HG03378 (cell line): Measurements from ENCODE around the gene DPH2.
A peak's percentile ranks its signal among the peaks of the same experiment; 100 is the strongest.

ENCODE experiments used
- ATAC-seq: cut with Tn5 transposase; IDR thresholded peaks from one replicate; pipeline ENCODE4 v1.9.1; 2021; ENCODE audit warnings: mild to moderate bottlenecking, moderate library complexity; ENCODE audit not compliant: unreplicated experiment

The DPH2 gene

DNA sequence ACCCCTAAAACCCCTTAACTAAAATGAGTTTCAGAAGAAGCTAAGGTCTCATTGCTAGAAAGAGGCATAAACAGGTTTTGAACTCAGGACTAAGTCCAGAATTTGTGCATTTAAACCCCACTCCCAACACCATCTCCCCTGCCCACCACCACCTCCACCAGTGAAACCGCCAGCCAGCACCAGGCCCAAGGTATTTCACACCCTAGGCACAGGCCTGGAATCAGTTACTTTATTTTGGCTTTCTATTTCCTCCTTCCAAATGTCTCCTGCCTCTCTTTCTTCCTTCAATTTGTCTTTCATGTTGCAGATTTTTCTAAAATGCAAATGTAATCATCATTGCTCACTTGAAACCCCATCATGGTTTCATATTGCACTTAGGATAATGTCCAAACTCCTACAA, 24.9 kb upstream of the DPH2 start:
- no peak for ATAC-seq

DNA sequence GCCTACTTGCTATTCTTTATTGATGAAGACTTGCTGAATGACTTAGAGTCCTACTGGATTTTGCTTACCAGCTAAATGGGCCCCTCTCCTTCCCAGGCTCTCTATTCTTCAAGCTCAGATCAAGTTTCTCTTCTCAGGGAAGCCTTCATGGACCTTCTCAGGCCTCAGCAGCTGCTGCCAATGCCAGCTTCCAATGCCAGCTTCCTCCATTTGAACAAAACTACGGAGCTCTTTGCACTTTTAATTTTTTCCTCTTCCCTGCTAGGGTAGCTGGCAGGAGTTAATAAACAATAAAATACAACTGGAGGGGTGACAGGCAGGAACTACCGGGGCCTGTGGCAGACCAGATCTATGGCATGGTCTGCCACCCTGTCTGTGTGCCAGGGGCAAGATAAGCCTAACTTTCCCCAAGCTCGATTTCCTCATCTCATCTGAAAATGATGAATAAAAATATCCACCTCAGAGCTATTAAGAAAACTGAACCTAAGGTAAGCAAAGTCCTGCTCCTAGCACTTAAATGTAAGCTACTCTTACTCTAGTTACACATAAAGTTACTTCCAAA, 24.1 kb upstream of the DPH2 start:
- ATAC-seq, result no peak

DNA sequence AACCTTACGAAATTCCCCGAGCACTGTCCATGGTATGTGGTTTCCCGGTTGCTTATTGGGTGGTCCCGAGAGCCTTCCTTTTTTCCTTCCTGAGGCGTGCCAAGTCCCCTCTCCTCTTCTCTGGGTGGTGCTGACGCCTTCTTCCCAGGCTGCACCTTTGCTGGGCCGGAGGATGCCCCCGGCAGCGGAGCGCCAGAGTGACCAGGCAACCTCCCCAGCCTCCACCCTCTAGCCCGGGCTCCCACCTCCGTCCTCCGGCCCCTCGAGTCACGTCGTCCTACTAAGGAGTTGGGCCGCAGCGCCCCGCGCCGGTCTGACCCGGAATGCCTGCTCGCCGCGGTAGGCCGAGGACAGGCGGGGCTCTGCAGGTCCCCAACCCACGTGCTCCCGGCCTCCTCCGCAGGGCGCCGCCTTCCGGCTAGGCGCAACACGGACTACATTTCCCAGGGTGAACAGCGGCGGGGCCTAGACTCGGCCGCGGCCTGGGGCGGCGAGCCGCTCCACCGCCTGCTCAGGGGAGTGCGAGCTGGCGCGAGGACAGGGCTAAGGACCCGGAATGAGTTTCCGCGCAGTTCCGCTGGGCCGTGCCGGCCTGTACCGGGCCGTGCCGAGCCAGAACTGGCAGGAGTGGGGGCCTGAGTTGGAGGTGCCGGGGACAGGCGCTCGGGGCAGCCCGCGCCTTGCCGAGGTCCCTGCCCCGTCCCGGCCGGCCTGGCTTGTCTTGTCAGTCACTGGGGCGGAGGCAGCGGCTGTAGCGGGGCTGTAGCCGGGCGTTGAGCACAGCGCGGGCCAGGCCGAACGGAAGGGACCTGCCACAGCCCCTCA, 23.4 kb upstream of the DPH2 start, which contains the start of gene IPO13:
Gene IPO13, plus strand, starts transcription at position 715 of the 825 bp plus-strand sequence. CDS start 651 bp downstream, outside the sequence.
- ATAC-seq, result peak; percentile 82

DNA sequence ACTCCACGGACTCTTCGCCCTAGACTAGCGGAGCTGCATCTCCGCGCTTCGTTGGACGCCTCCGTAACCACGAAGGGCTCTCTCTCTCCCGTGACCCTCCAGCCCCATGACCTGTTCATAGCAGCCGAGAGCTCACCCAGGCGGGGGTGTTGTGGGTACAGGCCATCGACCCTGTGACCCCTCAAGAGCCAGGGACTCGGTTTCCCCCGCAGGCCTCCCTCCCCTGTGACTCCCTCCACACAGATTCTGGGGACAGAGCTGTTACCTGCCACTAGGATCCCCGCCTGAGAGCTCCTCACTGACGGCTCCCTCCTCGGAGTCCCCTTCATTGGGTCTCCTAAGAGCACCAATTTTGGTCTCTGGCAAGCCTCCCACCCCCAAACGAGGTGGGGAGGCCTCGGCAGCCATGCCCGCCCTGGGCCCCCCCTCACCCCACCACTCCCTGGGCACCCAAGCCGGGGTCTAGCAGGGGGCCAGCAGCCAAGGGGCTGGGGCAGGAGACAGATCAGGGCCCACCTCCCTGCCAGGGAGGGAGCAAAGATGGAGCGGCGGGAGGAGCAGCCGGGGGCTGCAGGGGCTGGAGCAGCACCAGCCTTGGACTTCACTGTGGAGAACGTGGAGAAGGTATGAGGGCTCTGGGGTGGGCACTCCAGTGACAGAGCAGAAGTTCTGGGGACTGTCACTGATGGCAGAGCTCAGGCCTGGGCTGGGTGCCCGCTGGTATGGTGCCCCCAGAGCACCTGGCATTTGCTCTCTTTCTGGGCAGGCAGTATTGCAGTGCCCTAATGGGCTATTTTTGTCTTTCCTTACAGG, 22.5 kb upstream of the DPH2 start:
- ATAC-seq, result peak; percentile 5

DNA sequence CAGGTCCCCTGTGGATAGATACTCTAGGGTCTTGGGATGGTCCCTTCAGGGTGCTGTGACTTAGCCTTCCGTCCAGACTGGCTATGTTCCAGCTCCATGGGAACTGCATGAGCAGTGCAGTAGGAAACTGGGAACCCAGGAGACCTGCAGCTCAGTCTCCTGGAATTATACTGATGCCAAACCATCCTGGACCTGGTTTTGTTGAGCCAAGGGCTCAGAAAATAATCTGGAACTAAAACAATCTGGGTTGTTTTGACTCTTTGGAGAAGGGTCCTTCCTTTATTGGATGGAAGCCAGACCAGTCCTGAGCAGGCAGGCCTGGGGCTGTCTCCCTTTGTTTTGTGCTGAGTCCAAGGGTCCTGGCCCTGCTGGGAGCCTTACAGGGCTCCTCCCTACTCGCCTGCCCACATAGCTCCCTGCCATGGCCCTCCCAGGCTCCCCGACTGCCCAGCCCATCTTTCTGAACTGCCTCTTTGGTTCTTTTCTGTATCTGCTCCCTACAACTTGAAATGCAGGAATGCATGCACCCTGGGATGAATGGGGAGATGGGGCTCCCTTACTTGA, 21.9 kb upstream of the DPH2 start:
- no peak for ATAC-seq

DNA sequence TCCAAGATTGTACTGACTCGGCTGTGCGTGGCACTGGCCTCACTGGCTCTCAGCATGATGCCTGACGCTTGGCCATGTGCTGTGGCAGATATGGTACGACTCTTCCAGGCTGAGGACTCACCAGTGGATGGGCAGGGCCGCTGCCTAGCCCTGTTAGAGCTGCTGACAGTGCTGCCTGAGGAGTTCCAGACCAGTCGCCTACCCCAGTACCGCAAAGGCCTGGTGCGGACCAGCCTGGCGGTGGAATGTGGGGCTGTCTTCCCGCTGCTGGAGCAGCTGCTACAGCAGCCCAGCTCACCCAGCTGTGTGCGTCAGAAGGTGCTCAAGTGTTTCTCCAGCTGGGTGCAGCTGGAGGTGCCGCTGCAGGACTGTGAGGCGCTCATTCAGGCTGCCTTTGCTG, 20.1 kb upstream of the DPH2 start:
- ATAC-seq, result no peak

DNA sequence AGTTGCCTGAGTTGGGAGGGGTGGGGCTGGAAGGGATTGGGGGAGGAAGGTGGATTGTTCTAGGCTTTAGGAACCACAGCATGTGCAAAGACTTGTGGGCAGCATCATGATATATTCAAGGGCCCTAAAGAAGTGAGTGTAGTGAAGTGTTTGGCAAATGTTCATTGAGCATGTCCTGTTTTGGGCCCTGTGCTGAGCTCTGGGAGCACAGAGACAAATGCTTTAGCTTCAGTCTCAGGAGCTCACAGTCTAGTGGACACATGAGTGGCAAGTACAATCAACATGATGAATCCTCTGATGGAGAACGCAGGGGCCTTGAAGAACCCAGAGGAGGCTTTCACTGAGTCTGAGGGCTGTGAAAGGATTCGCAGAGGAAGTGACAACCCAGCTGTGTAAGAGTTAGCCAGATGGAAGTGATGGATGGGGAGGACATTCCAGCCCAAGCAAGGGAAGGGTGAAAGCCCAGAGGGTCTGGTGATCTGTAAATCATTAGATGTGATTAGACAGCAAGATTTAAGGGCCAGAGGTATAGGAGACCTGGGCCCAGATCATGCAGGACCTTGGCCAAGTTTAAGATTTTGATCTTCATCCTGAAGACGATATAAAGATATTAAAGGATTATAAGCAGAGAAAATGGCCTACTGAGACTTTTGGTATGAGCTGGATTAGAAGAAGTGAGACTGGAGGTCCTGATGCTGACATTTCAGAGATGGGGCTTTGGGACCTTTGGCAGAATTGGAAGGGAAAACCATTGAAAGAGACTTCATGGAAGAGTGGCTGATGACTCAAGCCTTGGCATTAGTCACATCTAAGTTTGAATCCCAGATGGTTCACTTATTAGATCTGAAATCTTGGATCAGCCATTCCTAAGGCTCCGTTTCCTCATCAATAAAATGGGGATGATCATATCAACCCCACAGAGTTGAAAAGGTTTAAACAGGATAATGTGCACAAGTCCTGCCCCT, 18.5 kb upstream of the DPH2 start:
- ATAC-seq, result no peak

DNA sequence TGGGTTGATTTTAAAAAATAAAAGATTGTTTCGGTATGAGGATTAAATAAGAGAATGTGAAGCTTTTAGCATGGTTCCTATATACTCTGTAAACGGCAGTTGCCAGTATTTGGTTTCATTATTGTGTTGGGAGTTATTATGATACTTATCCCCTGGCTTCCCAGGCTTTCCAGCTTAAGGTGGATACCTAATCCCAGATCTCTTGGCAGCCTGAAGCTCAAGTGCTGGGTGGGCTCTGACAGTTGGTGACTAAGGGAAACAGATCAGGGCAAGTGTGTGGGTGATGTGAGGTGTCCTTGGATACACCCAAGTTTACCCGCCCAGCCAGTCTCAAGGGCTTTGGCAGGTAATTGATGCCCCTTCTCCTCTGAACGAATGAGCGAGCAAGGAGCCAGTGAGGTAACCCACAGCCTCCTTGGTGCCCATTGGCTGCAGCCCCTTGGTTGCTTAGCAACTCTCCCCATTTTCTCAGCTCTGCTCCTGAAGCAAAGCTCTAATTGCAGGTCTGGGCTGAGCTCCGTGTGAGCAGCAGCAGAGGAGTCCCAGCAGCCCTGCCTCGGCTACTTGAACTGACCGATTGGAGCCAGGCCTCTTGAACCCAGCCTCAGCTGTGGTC, 17.0 kb upstream of the DPH2 start:
- no peak for ATAC-seq

DNA sequence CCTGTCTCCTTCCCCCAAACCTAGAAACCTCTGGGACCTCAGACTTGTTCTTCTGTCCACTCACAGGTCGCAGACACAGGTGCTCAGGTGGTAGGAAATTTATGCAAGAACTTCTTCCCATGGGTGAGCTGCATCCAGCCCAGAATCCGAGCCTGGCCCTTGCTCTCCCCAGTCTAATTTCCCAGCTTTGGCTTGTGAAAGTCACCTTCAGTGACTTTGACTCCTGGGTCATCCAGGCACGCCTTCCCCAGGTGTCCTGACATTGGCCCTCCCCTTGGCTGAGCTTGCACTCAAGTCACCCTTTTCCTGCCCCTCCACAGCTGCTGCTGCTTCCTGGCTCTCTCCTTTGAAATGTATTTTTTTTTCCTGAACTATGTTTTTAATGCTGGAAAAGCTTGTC, 16.4 kb upstream of the DPH2 start:
- ATAC-seq, result no peak

DNA sequence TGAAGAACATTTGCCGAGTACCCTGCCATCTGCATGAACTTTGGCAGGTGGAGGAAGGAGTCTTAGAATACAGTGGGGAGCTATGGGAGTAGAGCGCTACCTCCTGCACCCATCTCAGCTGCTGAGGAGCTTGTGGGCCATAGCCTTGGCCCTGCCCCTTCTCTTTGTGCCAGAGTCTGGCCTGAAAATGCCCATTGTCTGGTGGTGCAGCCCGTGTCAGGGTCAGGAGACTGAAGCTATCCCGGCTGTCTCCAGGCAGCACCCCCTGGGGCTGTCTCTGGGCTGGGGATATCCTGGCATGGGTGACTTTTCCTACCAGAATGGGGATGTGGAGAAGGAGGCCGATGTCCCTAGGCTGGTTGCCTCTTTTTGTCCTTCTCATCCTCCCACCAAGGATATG, 15.8 kb upstream of the DPH2 start:
- no peak for ATAC-seq

DNA sequence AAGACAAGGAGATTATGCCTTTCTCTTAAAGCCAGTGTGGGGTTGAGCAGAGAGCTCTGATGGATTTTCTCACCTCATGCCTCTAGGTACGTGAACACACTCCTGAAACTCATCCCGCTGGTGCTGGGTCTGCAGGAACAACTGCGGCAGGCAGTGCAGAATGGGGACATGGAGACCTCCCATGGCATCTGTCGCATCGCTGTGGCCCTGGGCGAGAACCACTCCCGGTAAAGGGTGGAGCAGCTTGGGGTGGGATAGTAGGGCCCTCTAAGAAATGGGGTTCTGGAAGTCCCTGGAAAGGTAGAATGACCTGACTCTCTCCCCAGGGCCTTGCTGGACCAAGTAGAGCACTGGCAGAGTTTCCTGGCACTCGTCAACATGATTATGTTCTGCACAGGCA, 13.6 kb upstream of the DPH2 start:
- ATAC-seq, result no peak

DNA sequence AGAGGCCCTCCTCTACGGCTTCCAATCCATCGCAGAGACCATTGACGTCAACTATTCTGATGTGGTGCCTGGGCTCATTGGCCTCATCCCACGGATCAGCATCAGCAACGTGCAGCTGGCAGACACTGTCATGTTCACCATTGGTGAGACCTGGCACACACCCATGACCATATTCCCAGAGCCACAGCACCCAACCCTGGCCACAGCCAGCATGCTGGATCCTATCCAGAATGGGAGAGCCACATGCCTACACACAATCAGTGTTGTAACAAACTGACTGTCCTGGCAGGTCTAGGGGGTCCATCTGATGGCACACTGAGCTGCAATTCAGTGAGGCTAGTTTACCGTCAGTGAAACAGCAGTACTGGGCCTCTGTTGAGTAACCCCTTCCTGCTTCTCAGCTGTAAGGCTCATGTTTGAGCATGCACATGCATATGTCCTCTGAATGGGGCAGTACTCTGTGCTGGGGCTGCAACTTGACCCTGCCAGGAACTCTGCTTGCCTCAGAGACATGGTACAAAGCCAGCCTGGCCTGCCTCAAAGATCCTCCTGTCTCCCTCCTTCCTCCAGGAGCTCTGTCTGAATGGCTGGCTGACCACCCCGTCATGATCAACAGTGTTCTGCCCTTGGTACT, 12.3 kb upstream of the DPH2 start:
- ATAC-seq, result no peak

DNA sequence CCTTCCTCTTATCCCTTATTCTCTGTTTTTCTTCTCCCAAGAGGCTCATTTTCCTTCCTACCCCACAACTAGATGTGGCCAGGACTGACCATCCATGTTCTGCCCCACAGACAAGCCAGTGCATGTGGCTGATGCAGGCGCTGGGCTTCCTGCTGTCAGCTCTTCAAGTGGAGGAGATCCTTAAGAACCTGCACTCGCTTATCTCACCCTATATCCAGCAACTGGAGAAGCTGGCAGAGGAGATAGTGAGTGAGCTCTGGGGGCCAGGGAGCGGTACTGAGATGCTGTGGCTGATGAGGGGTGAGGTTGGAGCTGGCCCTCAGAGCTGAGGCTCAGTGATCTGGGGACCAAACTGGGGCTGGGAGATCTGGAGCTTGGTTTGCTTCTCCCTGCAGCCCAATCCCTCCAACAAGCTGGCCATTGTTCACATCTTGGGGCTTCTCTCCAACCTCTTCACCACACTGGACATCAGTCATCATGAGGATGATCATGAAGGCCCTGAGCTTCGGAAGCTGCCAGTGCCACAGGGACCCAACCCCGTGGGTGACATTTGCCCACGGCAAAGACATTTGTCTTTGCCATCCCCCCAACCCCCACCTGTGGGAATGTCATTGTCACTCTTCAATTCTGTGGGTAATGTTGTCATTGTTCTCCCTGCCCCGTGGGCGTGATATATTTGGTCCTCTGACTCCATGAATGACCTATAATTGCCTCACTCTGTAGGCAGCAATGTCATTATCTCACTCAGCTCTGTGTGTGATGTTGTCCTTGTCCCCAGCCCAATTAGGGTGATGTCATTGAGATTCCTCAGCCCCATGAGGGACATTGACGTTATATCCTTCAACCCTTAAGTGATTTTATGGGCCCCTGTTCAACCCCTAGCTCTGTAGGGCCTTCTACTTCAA, 11.2 kb upstream of the DPH2 start:
- ATAC-seq, result no peak

DNA sequence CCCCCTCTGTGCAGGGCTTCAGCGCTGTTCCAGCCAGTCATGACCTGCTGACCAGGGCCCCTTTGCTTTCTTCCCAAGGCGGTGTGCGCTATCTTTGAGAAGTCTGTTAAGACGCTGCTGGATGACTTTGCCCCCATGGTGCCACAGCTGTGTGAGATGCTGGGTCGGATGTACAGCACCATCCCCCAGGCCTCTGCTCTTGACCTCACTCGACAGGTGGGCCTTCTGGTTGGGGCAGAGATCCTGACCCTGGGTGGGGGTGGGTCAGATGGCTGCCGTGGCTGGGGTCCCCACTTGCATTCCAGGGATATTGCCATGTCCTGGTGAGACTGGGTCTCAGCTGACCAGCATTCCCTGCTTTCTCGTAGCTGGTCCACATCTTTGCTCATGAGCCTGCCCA, 9.0 kb upstream of the DPH2 start:
- no peak for ATAC-seq

DNA sequence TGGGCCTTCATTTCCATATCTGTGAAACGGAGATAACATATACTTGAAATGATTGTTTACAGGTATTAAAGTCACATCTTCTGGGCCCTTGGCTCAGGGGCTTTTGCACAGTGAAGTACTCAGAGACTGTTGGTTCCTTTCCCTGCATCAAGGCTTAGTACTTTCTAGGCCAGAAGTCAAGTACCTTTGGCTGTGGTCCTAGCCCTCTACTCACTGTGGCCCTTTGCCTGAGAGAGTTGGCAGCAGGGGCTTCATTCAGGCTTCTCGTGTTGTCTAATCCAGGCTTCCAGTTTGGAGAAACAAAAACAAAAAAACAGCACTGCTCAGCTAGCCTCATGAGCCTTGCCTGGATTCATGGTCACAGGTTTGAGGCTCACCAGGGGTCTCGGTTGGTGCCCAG, 8.1 kb upstream of the DPH2 start:
- no peak for ATAC-seq

DNA sequence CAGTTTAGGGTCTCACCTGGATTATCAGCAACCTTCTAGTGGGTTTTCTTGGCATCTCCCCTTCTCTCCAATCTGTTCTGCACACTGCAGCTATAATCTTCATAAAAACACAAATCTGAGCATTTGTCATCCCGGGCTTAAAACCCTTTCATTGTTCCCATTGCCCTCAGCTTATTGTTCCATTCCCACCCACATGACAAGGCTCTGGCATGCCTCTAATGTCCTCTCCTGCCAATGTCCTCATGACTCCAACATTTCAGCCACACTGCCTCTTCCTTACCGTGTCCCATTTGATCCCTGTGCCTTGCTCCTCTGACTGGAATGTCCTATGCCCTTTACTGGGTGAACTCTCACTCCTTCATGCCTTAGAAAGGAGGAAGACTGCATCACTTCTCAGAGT, 7.5 kb upstream of the DPH2 start:
- ATAC-seq, result no peak

DNA sequence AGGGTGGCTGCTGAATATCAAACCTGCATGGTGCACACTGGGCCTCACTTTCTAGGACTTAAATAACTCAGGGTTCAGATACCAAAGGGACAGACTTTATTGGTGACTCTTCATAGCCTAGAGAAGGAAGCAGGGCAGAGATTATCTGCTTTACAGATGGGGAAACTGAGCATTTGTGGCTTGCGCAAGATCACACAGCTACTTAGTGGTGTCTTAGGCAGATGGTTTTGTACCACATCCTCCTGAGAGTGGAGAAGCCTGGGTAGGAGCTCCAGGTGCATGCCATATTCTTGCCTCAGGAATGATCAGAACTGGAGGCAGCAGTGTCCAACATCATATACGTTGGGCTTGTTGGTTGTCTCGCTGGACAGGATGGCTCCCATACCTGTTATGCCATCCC, 6.8 kb upstream of the DPH2 start:
- ATAC-seq, result no peak

DNA sequence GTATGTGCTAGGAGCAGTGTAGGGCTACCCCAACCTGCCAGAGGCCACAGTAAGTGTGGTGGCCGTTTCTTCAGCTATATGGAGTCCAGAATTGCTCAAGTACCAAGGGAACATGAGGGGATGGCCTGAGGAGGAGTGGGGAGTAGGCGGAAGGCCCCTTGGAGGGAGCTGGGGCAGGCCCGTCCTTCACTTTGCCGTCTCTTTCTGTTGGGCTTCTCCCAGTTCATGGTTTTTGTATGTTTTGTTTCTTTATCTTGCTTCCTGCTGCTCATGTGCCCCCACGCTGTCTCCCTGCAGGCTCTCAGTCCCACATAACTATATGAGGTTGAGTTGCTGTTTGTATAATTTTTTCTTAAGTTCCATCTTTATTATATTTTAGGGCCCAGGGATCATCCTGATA, 5.9 kb upstream of the DPH2 start:
- no peak for ATAC-seq
